AG04449 (cell line): Measurements from ENCODE around the gene PRTG.
A peak's percentile ranks its signal among the peaks of the same experiment; 100 is the strongest.

Experiments used
- CTCF ChIA-PET: fragments of 350-600 bp; formaldehyde crosslinking; extraction: SDS; loops from one replicate; lab custom pipeline; 2021; ENCODE audit warnings: antibody characterized with exemption; lab: Yijun Ruan, JAX
- POLR2A ChIA-PET: fragments of 400-600, 350-600 bp; formaldehyde crosslinking; extraction: SDS; loops from one replicate; lab custom pipeline; 2020; ENCODE audit warnings: antibody characterized with exemption, inconsistent platforms; lab: Yijun Ruan, JAX
- DNase-seq: peaks from one replicate; pipeline ENCODE4 v3.0.0-alpha.2; 2010; ENCODE audit warnings: low read depth, low spot score
- H3K4me3 ChIP-seq: 2 replicates; pipeline ENCODE4 v1.5.1; 2011; ENCODE audit warnings: low read depth, mild to moderate bottlenecking, control low read depth, low read length
- CTCF ChIP-seq: IDR thresholded peaks from one replicate; pipeline ENCODE4 v1.5.1; 2011; ENCODE audit warnings: mild to moderate bottlenecking, moderate library complexity, low read length, control low read depth, inconsistent platforms; ENCODE audit not compliant: insufficient read depth; ENCODE audit errors: missing control alignments

Gene PRTG

DNA sequence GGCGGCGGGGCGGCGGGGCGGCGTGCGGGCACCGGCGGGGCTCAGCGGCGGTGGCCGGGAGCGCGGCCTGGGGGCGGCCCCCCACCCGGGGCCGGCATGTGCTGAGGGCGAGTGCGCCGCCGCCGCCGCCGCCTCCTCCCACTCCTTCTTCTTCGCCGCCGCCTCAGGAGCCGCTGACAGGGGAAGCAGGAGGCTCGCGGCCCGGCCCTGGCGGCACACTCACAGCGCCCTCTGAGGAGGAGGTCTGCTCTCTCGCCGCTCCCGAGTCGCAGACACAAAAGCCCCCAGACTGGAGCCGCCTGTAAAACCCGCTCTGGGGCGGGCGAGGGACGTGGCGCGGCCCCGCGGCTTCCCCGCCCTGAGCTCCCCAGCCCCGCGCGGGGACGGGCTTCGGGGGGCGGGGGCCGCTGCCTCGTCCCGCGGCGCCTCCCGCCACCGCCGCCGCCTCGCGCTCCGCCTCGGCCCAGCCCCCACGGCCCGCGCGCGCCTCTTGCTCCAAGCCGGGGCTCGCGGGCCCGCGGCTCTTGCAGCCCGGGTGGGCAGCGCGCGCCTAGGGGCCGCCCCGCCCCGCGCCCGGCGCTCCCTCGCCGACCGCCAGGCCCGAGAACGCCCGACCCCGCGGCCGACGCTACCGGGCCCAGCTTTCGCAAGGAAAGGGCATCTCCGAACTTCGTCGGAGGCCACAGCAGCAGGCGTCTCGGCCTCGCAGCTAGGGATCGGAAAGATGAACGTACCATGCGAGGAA is 154.7 kb downstream of the PRTG start, which contains the start of gene PYGO1:
TSS of gene PYGO1 (minus strand) at position 276 of the 745 bp plus-strand sequence. CDS start 462 bp downstream, outside the sequence.
- ChIA-PET POLR2A (interaction anchor here (0.6 kb wide), 1 partner anchor 12 kb away, joined by 3 read pairs; no protein-coding TSS in a partner anchor), CTCF (interaction anchor here (0.7 kb wide), 1 partner anchor 7 kb away, joined by 3 read pairs; no protein-coding TSS in a partner anchor)
- DNase-seq: no peak
- TF ChIP-seq CTCF: peak; percentile 10
- H3K4me3 ChIP-seq: peak within 1 kb of the TSS; percentile 72

DNA sequence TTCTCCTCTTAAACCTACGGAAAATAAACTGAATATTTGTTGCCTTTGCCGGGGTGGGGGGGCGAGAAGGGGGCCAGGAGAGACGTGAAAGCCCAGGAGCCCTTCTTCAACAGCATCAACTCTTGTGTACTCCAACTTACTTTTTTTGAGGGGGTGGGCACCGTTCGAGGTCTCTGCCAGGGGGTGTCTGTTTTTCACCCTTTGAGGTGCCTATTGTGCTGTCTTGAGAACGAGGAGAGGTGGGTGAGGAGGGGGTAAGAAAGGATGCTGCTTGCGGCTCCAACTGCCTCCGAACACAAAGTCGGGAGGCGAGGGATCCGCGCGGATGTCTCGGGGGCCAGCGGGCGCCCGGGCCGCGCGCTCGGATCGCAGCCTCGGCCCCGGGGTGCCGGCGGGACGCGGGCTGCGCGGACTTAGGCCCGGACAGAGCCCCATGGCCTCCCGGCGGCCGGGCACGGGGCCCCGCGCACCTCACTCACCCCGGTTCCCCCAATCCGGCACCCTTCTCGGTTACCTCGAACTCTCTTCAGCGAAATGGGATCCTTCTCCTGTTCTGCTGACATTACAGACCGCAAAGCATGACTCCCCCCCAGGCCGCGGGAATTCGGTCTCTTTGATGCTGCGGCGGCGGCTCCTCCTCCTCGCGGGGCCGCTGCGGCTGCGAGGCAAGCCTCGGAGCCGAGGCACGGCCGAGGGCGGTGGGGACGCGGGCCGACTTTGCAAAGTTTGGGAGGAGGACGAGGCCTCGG is 155.5 kb downstream of the PRTG start:
- no peak for DNase-seq
- CTCF ChIA-PET: no interaction called here
- peak overlapping the region; percentile 72 for H3K4me3 ChIP-seq
- no peak for TF ChIP-seq CTCF
- POLR2A ChIA-PET: interaction anchor here (0.6 kb wide), 1 partner anchor 59 kb away, joined by 3 read pairs; no protein-coding TSS in a partner anchor

- TF ChIP-seq CTCF: no peak
- ChIA-PET POLR2A (interaction anchor here (0.6 kb wide), 1 partner anchor 60 kb away, joined by 3 read pairs; no protein-coding TSS in a partner anchor), CTCF (no interaction called here)
- DNase-seq: no peak
- peak overlapping the region; percentile 72 for H3K4me3 ChIP-seq
Observed at GRCh38 chr15:55586808-55587207, 156.1 kb downstream of the PRTG start.

- ChIA-PET CTCF (interaction anchor here (1.0 kb wide), 1 partner anchor 51 kb away, joined by 3 read pairs; no protein-coding TSS in a partner anchor), POLR2A (interaction anchor here (0.6 kb wide), 1 partner anchor 11 kb away, joined by 3 read pairs; the partner anchor contains the start of gene PYGO1)
- no peak for TF ChIP-seq CTCF
- no peak overlapping the region for H3K4me3 ChIP-seq
- no peak for DNase-seq
Observed at GRCh38 chr15:55576943-55577342, 166.0 kb downstream of the PRTG start.

- ChIA-PET CTCF (interaction anchor here (1.3 kb wide), 1 partner anchor 74 kb away, joined by 3 read pairs; no protein-coding TSS in a partner anchor), POLR2A (no interaction called here)
- H3K4me3 ChIP-seq: no peak overlapping the region
- no peak for TF ChIP-seq CTCF
- DNase-seq: no peak
Observed at GRCh38 chr15:55574096-55574495, 168.9 kb downstream of the PRTG start.
